Measurements from ENCODE around the gene GNB1L.
A peak's percentile ranks its signal among the peaks of the same experiment; 100 is the strongest.

GNB1L gene

GRCh38 chr22:19760951-19761724, 93.5 kb downstream of the GNB1L start:
- no peak overlapping the region for H3K4me3 ChIP-seq (ENCODE audit: low read depth, low read length)
- H3K27ac ChIP-seq (ENCODE audit: low read depth, low read length): no peak overlapping the region
- H3K27me3 ChIP-seq (ENCODE audit: insufficient read depth, low read length): peaks cover 33% of the 10 kb centered on the region
- no peaks in the 10 kb centered on the region for H3K36me3 ChIP-seq (ENCODE audit: insufficient read depth, low read length)
- no peaks in the 10 kb centered on the region for H3K4me1 ChIP-seq (ENCODE audit: control insufficient read depth, insufficient read depth, low read length, unreplicated experiment)
- no peak overlapping the region for H2AFZ ChIP-seq (ENCODE audit: low read length, unreplicated experiment)
- no peaks in the 10 kb centered on the region for H3K79me2 ChIP-seq (ENCODE audit: control insufficient read depth, insufficient read depth, low read length, unreplicated experiment)

- H3K4me3 ChIP-seq (ENCODE audit: low read depth, low read length): peak within 1 kb of the TSS; percentile 54; the same call in 1 of the 2 replicates
- H3K4me1 ChIP-seq (ENCODE audit: control insufficient read depth, insufficient read depth, low read length, unreplicated experiment): no peaks in the 10 kb centered on the region
- H3K27ac ChIP-seq (ENCODE audit: low read depth, low read length): no peak within 1 kb of the TSS
- H3K79me2 ChIP-seq (ENCODE audit: control insufficient read depth, insufficient read depth, low read length, unreplicated experiment): no peaks in the 10 kb centered on the region
- H2AFZ ChIP-seq (ENCODE audit: low read length, unreplicated experiment): no peak within 1 kb of the TSS
- peaks cover 37% of the 10 kb centered on the region for H3K27me3 ChIP-seq (ENCODE audit: insufficient read depth, low read length)
- no peaks in the 10 kb centered on the region for H3K36me3 ChIP-seq (ENCODE audit: insufficient read depth, low read length)
Measured at GRCh38 chr22:19760058-19760950, 94.4 kb downstream of the GNB1L start, which contains the start of gene TBX1. TSS of gene TBX1 (plus strand) at chr22:19760778. CDS start at chr22:19760844, 66 bp downstream.

GRCh38 chr22:19759427-19760057, 95.1 kb downstream of the GNB1L start:
- H3K27me3 ChIP-seq (ENCODE audit: insufficient read depth, low read length): peaks cover 40% of the 10 kb centered on the region
- peak overlapping the region; percentile 19; the same call in 1 of the 2 replicates for H3K4me3 ChIP-seq (ENCODE audit: low read depth, low read length)
- no peaks in the 10 kb centered on the region for H3K79me2 ChIP-seq (ENCODE audit: control insufficient read depth, insufficient read depth, low read length, unreplicated experiment)
- H2AFZ ChIP-seq (ENCODE audit: low read length, unreplicated experiment): no peak overlapping the region
- H3K36me3 ChIP-seq (ENCODE audit: insufficient read depth, low read length): no peaks in the 10 kb centered on the region
- no peaks in the 10 kb centered on the region for H3K4me1 ChIP-seq (ENCODE audit: control insufficient read depth, insufficient read depth, low read length, unreplicated experiment)
- H3K27ac ChIP-seq (ENCODE audit: low read depth, low read length): no peak overlapping the region

GRCh38 chr22:19758896-19759426, 95.7 kb downstream of the GNB1L start:
- Histone ChIP-seq H3K4me1 (ENCODE audit: control insufficient read depth, insufficient read depth, low read length, unreplicated experiment) (no peaks in the 10 kb centered on the region), H2AFZ (ENCODE audit: low read length, unreplicated experiment) (no peak overlapping the region), H3K79me2 (ENCODE audit: control insufficient read depth, insufficient read depth, low read length, unreplicated experiment) (no peaks in the 10 kb centered on the region), H3K27me3 (ENCODE audit: insufficient read depth, low read length) (peaks cover 45% of the 10 kb centered on the region), H3K4me3 (ENCODE audit: low read depth, low read length) (no peak overlapping the region), H3K27ac (ENCODE audit: low read depth, low read length) (no peak overlapping the region), H3K36me3 (ENCODE audit: insufficient read depth, low read length) (no peaks in the 10 kb centered on the region)

- H3K4me3 ChIP-seq (ENCODE audit: low read depth, low read length): no peak overlapping the region
- no peaks in the 10 kb centered on the region for H3K79me2 ChIP-seq (ENCODE audit: control insufficient read depth, insufficient read depth, low read length, unreplicated experiment)
- no peak overlapping the region for H3K27ac ChIP-seq (ENCODE audit: low read depth, low read length)
- H2AFZ ChIP-seq (ENCODE audit: low read length, unreplicated experiment): no peak overlapping the region
- H3K36me3 ChIP-seq (ENCODE audit: insufficient read depth, low read length): no peaks in the 10 kb centered on the region
- peaks cover 45% of the 10 kb centered on the region for H3K27me3 ChIP-seq (ENCODE audit: insufficient read depth, low read length)
- H3K4me1 ChIP-seq (ENCODE audit: control insufficient read depth, insufficient read depth, low read length, unreplicated experiment): no peaks in the 10 kb centered on the region
Measured at GRCh38 chr22:19757985-19758895, 96.4 kb downstream of the GNB1L start.

- Histone ChIP-seq H3K79me2 (ENCODE audit: control insufficient read depth, insufficient read depth, low read length, unreplicated experiment) (no peaks in the 10 kb centered on the region), H2AFZ (ENCODE audit: low read length, unreplicated experiment) (no peak overlapping the region), H3K27me3 (ENCODE audit: insufficient read depth, low read length) (peaks cover 45% of the 10 kb centered on the region), H3K4me1 (ENCODE audit: control insufficient read depth, insufficient read depth, low read length, unreplicated experiment) (no peaks in the 10 kb centered on the region), H3K4me3 (ENCODE audit: low read depth, low read length) (no peak overlapping the region), H3K36me3 (ENCODE audit: insufficient read depth, low read length) (no peaks in the 10 kb centered on the region), H3K27ac (ENCODE audit: low read depth, low read length) (no peak overlapping the region)
Measured at GRCh38 chr22:19757140-19757984, 97.3 kb downstream of the GNB1L start.

GRCh38 chr22:19756288-19757128, 98.2 kb downstream of the GNB1L start:
- no peak overlapping the region for H2AFZ ChIP-seq (ENCODE audit: low read length, unreplicated experiment)
- H3K4me3 ChIP-seq (ENCODE audit: low read depth, low read length): no peak overlapping the region
- no peak overlapping the region for H3K27ac ChIP-seq (ENCODE audit: low read depth, low read length)

GRCh38 chr22:19755722-19756287, 98.9 kb downstream of the GNB1L start:
- Histone ChIP-seq H3K36me3 (ENCODE audit: insufficient read depth, low read length) (no peaks in the 10 kb centered on the region), H3K4me1 (ENCODE audit: control insufficient read depth, insufficient read depth, low read length, unreplicated experiment) (no peaks in the 10 kb centered on the region), H3K27me3 (ENCODE audit: insufficient read depth, low read length) (peaks cover 42% of the 10 kb centered on the region), H3K79me2 (ENCODE audit: control insufficient read depth, insufficient read depth, low read length, unreplicated experiment) (no peaks in the 10 kb centered on the region), H3K4me3 (ENCODE audit: low read depth, low read length) (no peak overlapping the region), H2AFZ (ENCODE audit: low read length, unreplicated experiment) (no peak overlapping the region), H3K27ac (ENCODE audit: low read depth, low read length) (no peak overlapping the region)

More at GRCh38 chr22:19756288-19757128, 98.2 kb downstream of the GNB1L start:
- peaks cover 43% of the 10 kb centered on the region for H3K27me3 ChIP-seq (ENCODE audit: insufficient read depth, low read length)
- no peaks in the 10 kb centered on the region for H3K36me3 ChIP-seq (ENCODE audit: insufficient read depth, low read length)
- H3K79me2 ChIP-seq (ENCODE audit: control insufficient read depth, insufficient read depth, low read length, unreplicated experiment): no peaks in the 10 kb centered on the region
- H3K4me1 ChIP-seq (ENCODE audit: control insufficient read depth, insufficient read depth, low read length, unreplicated experiment): no peaks in the 10 kb centered on the region
